RWPE2 (cell line): ENCODE measurements around the gene OVCA2.
A peak's percentile ranks its signal among the peaks of the same experiment; 100 is the strongest.

Source experiments
- ATAC-seq: fragments of 200-7000 bp; cut with Tn5 transposase; 3 replicates; pipeline ENCODE4 v1.9.1; 2021; ENCODE audit warnings: low read depth
- DNase-seq: peaks from one replicate; pipeline ENCODE4 v3.0.0-alpha.2; 2020; ENCODE audit warnings: low spot score
- H3K27ac ChIP-seq: fragments of 450-650 bp; 2 replicates; pipeline ENCODE4 v1.5.1; 2017; ENCODE audit warnings: mild to moderate bottlenecking; ENCODE audit not compliant: poor library complexity, severe bottlenecking
- H3K27me3 ChIP-seq: fragments of 250-450 bp; sonication (Bioruptor Pico); 2 replicates; pipeline ENCODE4 v1.5.1; 2021; ENCODE audit warnings: mild to moderate bottlenecking, moderate library complexity; ENCODE audit not compliant: insufficient read depth, poor library complexity, severe bottlenecking
- H3K36me3 ChIP-seq: fragments of 250-450 bp; sonication (Bioruptor Pico); 2 replicates; pipeline ENCODE4 v1.5.1; 2020; ENCODE audit warnings: low read depth, mild to moderate bottlenecking, moderate library complexity
- H3K4me1 ChIP-seq: fragments of 250-450 bp; sonication (Bioruptor Pico); 2 replicates; pipeline ENCODE4 v1.5.1; 2021; ENCODE audit warnings: mild to moderate bottlenecking, moderate library complexity; ENCODE audit not compliant: insufficient read depth, poor library complexity, severe bottlenecking
- H3K4me3 ChIP-seq: fragments of 250-450 bp; sonication (Bioruptor Pico); 2 replicates; pipeline ENCODE4 v1.5.1; 2021; ENCODE audit warnings: mild to moderate bottlenecking, moderate library complexity; ENCODE audit not compliant: severe bottlenecking
- H3K9me3 ChIP-seq: fragments of 250-450 bp; sonication (Bioruptor Pico); 2 replicates; pipeline ENCODE4 v1.5.1; 2021; ENCODE audit warnings: mild to moderate bottlenecking, moderate library complexity; ENCODE audit not compliant: severe bottlenecking
- TF ChIP-seq, protein P1 (sequence below): fragments of 450-650 bp; IDR thresholded peaks from one replicate; pipeline ENCODE4 v1.5.1; 2017; ENCODE audit warnings: mild to moderate bottlenecking, moderate library complexity; ENCODE audit not compliant: poor library complexity, severe bottlenecking

Gene OVCA2

DNA sequence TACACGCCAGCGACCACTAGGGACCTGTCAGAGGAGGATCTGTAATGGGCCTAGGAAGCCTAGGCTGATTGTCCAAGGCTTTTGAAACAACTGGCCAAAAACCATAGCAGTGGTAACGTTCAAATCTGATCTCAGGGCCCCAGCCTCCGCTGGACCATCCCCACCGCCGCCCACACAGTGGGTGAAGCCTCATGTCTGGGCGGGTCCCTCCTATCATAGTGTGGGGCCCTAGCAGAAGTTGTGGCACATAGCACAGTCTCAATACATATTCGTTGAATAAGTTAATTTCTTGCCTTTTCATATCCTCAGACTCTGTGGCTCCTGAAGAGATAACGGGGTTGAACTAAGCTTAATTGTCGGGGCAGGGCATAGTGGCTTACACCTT lies 11.1 kb upstream of the OVCA2 start:
- peak; percentile 4; the same call in 2 of the 3 replicates for ATAC-seq
- H3K27ac ChIP-seq: peak overlapping the region; percentile 2
- H3K4me1 ChIP-seq: peaks cover 5% of the 10 kb centered on the region
- no peaks in the 10 kb centered on the region for H3K36me3 ChIP-seq
- DNase-seq: peak; percentile 71
- H3K9me3 ChIP-seq: no peaks in the 10 kb centered on the region
- H3K4me3 ChIP-seq: peak overlapping the region; percentile 96
- peaks cover 6% of the 10 kb centered on the region for H3K27me3 ChIP-seq
- TF ChIP-seq, protein P1, sequence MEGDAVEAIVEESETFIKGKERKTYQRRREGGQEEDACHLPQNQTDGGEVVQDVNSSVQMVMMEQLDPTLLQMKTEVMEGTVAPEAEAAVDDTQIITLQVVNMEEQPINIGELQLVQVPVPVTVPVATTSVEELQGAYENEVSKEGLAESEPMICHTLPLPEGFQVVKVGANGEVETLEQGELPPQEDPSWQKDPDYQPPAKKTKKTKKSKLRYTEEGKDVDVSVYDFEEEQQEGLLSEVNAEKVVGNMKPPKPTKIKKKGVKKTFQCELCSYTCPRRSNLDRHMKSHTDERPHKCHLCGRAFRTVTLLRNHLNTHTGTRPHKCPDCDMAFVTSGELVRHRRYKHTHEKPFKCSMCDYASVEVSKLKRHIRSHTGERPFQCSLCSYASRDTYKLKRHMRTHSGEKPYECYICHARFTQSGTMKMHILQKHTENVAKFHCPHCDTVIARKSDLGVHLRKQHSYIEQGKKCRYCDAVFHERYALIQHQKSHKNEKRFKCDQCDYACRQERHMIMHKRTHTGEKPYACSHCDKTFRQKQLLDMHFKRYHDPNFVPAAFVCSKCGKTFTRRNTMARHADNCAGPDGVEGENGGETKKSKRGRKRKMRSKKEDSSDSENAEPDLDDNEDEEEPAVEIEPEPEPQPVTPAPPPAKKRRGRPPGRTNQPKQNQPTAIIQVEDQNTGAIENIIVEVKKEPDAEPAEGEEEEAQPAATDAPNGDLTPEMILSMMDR: peak; percentile 64

DNA sequence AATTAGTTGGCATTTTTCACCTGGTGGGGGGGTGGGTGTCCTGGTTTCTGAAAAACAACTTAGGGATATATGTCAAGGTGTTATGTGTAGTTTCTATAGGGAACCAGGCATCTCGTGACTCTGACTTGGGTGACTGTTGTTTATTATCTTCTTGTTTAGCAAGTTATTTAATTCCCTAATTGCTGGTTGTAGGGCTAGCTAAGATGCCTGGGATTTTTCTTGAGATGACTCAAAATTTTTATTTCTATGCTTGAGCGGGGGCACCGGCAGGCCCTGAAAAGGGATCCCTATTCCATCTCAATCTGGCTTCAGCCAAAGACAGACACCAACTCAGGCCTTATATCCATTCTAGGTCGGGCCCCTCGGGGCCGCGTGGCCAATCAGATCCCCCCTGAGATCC lies 8.7 kb upstream of the OVCA2 start:
- H3K36me3 ChIP-seq: 0 out of 2 replicates have a peak, but pooled peaks cover 4% of the 10 kb centered on the region
- H3K9me3 ChIP-seq: no peaks in the 10 kb centered on the region
- peaks cover 5% of the 10 kb centered on the region for H3K4me1 ChIP-seq
- H3K4me3 ChIP-seq: no peak overlapping the region
- ATAC-seq (no peak), DNase-seq (no peak)
- TF ChIP-seq, protein P1: no peak
- no peaks in the 10 kb centered on the region for H3K27me3 ChIP-seq
- no peak overlapping the region for H3K27ac ChIP-seq

DNA sequence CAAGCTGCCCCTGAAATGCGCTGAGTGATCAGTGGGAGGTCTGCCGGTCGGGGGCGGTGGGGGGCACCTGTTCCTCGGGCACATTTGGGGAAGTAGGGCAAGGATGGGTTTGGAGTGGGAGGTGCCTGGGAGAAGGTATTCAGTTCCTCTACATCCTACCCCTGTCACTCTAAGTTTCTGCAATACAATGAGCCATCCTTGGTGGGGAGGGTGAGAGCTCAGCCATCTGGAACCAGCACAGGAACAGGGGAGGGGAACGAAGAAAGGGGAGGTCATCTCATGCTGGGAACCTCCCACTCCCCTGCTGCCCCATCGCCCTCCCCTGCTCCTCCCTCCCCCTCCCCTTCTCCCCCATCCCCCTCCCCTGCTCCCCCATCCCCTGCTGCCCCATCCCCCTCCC lies 7.7 kb upstream of the OVCA2 start:
- no peak overlapping the region for H3K27ac ChIP-seq
- TF ChIP-seq, protein P1: no peak
- H3K4me1 ChIP-seq: peaks cover 5% of the 10 kb centered on the region
- no peak overlapping the region for H3K4me3 ChIP-seq
- ATAC-seq (no peak), DNase-seq (no peak)
- H3K36me3 ChIP-seq: 0 out of 2 replicates have a peak, but pooled peaks cover 4% of the 10 kb centered on the region
- H3K9me3 ChIP-seq: no peaks in the 10 kb centered on the region
- H3K27me3 ChIP-seq: no peaks in the 10 kb centered on the region

DNA sequence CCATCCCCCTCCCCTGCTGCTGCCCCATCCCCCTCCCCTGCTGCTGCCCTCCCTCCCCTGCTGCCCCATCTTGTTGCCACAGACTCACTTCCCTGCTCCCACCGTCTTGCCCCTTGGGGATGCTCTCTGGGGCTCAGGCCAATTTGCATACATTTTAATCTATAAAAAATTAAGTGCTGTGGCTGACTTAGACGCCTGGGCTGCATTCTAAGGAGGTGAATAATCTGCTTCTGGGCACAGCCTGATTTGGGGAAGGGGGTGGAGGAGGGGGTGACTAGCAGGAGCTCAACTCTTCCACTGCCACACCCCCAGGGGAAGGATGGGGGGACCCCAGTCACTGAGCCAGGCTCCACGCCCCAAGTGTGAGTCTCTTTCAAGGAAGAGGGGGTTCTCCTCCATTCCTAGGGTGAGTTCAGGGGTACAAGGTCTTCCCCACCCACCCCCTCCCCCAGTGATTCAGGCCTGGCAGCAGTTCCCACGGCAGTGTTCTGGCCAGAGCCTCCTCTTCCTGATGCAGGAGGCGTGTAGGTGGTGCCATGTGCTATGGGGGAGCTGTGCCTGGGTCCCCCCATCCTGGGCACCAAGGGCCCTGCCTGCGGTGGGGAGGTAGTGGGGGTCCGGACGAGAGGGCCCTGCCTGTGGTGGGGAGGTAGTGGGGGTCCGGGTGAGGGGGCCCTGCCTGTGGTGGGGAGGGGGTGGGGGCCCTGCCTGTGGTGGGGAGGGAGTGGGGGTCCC lies 6.8 kb upstream of the OVCA2 start:
- TF ChIP-seq, protein P1: no peak
- H3K4me1 ChIP-seq: peaks cover 5% of the 10 kb centered on the region
- ATAC-seq: no peak
- no peak overlapping the region for H3K27ac ChIP-seq
- no peak for DNase-seq
- H3K4me3 ChIP-seq: no peak overlapping the region
- no peaks in the 10 kb centered on the region for H3K9me3 ChIP-seq
- no peaks in the 10 kb centered on the region for H3K27me3 ChIP-seq
- H3K36me3 ChIP-seq: 0 out of 2 replicates have a peak, but pooled peaks cover 4% of the 10 kb centered on the region
